NCI-H748 treated with DMSO at 0.1 percent for 48 hours (cell line): ENCODE results near the gene RAB4A.
A peak's percentile ranks its signal among the peaks of the same experiment; 100 is the strongest.

Experiments used
- DNase-seq: peaks from one replicate; lab custom pipeline; 2025; lab: John Stamatoyannopoulos, UW

The RAB4A gene

GRCh38 chr1:229244091-229244490 lies 26.8 kb upstream of the RAB4A start:
- no peak for DNase-seq

- DNase-seq = no peak
These were observed 23.0 kb upstream of the RAB4A start for GRCh38 chr1:229247871-229248270.

DNA sequence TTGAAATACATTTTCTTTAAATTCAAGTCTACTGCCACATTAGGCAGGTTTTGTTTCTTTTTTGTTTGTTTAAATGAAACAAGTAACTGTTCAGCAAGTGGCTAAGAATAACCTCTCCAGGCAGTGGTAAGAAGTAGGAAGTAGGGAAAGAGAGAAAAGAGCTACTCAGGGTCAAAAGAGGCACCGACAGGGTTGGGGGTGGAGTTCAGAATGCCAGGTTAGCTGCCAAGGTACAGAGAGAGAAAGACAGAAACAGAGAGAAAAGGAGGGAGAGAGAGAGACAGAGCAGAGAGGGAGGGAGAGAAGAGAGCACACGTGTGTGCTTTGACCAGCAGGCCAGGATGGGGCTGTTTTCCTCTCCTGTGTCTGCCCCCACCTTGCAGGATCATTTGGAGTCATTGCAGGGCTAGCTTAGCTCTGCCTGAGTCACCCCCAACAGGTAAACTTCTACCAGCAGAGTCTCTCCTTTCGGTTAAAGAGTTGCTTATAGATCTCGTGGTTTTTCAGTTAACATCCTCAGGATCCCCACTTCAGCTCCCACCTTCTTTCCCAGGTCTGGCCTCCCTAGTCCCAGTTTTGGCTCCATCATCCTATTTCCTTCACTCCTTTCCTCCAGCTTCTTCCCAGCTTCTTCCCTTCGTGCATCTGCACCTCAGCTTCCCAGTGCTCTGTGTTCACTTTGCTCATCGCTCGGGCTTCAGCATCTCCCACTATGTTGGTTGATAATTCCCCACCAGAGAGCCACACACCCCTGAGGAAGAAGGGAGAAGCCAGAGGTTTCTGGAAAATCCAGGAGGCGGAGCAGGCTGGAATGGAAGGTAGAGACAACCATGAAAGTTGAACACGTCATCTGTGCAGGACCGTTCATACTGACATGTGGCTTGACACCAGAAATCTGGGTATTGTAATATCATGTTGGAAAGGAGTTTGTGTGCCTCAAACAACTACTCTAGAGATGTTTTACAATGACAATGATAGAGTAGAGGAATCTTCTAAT lies 21.8 kb upstream of the RAB4A start:
- DNase-seq = no peak

DNA sequence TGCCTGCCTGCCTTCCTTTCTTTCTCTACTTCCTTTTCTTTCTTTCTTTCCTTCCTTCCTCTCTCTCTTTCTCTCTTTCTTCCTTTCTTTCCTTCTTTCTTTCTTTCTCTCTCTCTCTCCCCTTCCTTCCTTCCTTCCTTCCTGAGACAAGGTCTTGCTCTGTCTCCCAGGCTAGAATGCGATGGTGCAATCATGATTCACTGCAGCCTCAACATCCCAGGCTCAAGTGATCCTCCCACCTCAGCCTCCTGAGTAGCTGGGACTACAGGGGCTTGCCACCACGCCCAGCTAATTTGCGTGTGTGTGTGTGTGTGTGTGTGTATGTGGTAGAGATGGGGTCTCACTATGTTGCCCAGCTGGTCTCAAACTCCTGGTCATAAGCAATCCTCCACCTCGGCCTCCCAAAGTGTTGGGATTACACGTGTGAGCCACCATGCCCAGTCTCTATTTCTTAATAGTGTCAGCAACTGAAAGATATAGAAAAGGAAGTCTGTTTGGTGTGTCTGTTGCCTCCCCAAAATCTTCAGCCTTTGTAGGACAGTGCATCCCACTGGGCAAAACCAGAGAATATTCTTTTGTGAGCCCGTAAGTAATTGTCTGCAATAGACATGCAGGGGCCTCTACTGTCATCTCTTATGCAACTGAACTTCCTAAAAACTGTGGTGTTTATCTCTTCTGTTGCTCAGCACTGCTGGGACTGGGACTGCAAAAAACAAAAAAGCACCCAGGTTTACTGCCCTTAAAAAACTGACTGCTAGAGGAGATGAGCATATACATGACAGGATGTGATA lies 20.9 kb upstream of the RAB4A start:
- no peak for DNase-seq

GRCh38 chr1:229251185-229251584 lies 19.7 kb upstream of the RAB4A start:
- no peak for DNase-seq

DNA sequence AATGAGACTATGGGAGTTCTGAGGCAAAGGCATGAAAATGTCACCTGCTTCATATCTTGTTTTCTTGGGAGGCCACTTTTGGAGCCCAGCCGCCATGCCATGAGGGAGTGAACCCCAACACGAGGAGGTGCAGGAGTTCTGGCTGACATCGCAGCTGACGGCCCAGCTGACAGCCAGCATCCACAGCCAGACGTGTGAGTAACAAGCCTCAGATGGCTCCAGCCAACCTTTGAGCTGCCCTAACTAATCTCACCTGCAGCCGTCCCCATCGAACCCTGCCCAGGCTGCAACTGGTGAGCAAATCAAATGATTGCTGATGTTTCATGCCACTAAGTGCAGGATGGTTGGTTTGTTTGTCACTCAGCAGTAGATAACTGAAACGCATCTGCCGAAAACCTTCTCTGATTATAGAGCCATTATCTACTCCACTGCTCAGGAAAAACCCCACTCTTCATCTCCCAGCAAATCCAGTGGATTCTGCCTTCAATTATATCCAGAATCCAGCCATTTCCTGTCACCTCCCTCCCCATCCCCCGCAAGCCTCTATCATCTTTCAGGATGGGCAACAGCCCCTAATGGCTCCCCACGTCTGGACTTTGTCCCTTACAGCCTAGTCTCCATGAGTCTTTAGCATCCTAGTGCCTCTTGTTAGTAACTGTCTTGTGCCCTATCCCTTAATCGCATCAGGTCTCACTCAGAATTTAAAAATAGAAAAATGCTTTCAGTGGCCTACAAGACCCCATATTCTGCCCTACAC lies 18.5 kb upstream of the RAB4A start:
- no peak for DNase-seq

GRCh38 chr1:229253151-229253974 lies 17.5 kb upstream of the RAB4A start:
- DNase-seq = peak; percentile 31

- DNase-seq = peak; percentile 18
These were observed 15.9 kb upstream of the RAB4A start for GRCh38 chr1:229254910-229255541.

- DNase-seq = peak; percentile 36
These were observed 12.7 kb upstream of the RAB4A start for GRCh38 chr1:229258031-229258756.

DNA sequence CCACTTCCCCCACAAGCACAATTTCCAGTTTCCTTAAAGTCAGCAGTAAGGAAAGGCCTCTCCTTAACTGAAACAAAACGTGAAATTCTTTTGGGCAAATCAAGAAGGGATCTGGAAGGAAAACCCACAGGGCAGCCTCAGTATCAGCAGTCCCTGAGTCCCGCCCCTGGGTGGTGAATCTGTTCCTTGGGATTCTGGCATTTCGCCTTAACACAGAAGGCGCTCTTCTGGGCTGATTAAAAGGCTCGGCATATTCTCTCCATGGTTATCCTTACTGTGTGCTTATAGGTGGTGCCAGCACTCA lies 12.2 kb upstream of the RAB4A start:
- DNase-seq = no peak

GRCh38 chr1:229260297-229260696 lies 10.6 kb upstream of the RAB4A start:
- no peak for DNase-seq

GRCh38 chr1:229262239-229262638 lies 8.7 kb upstream of the RAB4A start:
- DNase-seq = no peak

GRCh38 chr1:229263254-229263653 lies 7.7 kb upstream of the RAB4A start:
- no peak for DNase-seq

- DNase-seq = no peak
These were observed 6.8 kb upstream of the RAB4A start for GRCh38 chr1:229264068-229264467.

- DNase-seq = no peak
These were observed 6.4 kb upstream of the RAB4A start for GRCh38 chr1:229264487-229264886.

DNA sequence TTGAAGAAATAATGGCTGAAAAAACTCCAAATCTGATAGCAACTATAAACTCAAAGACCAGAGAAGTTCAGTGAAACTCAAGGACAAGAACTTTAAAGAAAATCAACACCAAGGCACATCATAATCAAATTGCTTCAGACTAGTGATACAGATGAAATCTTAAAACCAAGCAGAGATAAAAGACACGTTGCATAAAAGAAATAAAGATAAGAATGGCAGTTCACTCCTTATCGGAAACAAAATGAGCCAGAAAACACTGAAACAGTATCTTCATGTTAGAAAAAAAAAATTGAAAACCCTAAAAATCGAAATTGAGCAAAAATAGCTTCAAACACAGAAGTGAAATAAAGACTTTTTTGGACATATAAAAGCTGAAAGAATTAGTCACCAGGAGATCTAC lies 4.6 kb upstream of the RAB4A start:
- DNase-seq = no peak

- DNase-seq = no peak
These were observed 3.9 kb upstream of the RAB4A start for GRCh38 chr1:229266832-229267500.

GRCh38 chr1:229268505-229268904 lies 2.4 kb upstream of the RAB4A start:
- no peak for DNase-seq

GRCh38 chr1:229271448-229272159 lies 693 bp downstream of the RAB4A start:
- DNase-seq = no peak
